SU-DHL-6 (cell line): ENCODE data around the gene CSF1.

Source experiments
- H2AFZ ChIP-seq: fragments of 200-600 bp; sonication (generic); 2 replicates; pipeline ENCODE4 v1.6.1; 2014; ENCODE audit warnings: low read depth, mild to moderate bottlenecking, moderate library complexity, mixed read lengths, antibody characterized with exemption, low read length; ENCODE audit not compliant: severe bottlenecking
- H3F3A ChIP-seq: fragments of 200-600 bp; shearing (Covaris generic); 2 replicates; pipeline ENCODE4 v1.6.0; 2016; ENCODE audit warnings: antibody characterized with exemption, mild to moderate bottlenecking; ENCODE audit not compliant: insufficient read depth
- H3K27ac ChIP-seq: fragments of 200-600 bp; sonication (generic); 2 replicates; pipeline ENCODE4 v1.5.1; 2016; ENCODE audit warnings: low read depth, mild to moderate bottlenecking, low read length, moderate library complexity, mixed read lengths
- H3K27me3 ChIP-seq: fragments of 200-600 bp; sonication (generic), shearing (Covaris generic); 2 replicates; pipeline ENCODE4 v1.6.0; 2014; ENCODE audit warnings: mild to moderate bottlenecking, low read length
- H3K36me3 ChIP-seq: fragments of 200-600 bp; sonication (generic); 2 replicates; pipeline ENCODE4 v1.6.1; 2014; ENCODE audit warnings: mild to moderate bottlenecking, low read length, mixed read lengths
- H3K4me2 ChIP-seq: fragments of 300-600, 200-600 bp; shearing (Covaris generic), sonication (generic); 2 replicates; pipeline ENCODE4 v1.6.0; 2014; ENCODE audit warnings: low read length, low read depth, mild to moderate bottlenecking; ENCODE audit not compliant: poor library complexity, severe bottlenecking
- H3K4me3 ChIP-seq: fragments of 200-600 bp; sonication (generic); 2 replicates; pipeline ENCODE4 v1.5.1; 2014; ENCODE audit warnings: antibody characterized with exemption, low read length, mild to moderate bottlenecking, mixed read lengths; ENCODE audit not compliant: insufficient read depth, poor library complexity, severe bottlenecking
- H3K79me2 ChIP-seq: fragments of 200-600 bp; sonication (generic); 2 replicates; pipeline ENCODE4 v1.6.1; 2014; ENCODE audit warnings: mild to moderate bottlenecking, low read length, moderate library complexity; ENCODE audit not compliant: insufficient read depth
- H3K9ac ChIP-seq: fragments of 200-600 bp; sonication (generic); 2 replicates; pipeline ENCODE4 v1.7.0; 2014; ENCODE audit warnings: mild to moderate bottlenecking, low read length
- H3K9me2 ChIP-seq: fragments of 200-600 bp; sonication (generic); replicated peaks from 2 replicates; pipeline ENCODE4 v1.6.1; 2014; ENCODE audit warnings: low read length; ENCODE audit not compliant: insufficient read depth
- H3K9me3 ChIP-seq: fragments of 200-600 bp; sonication (generic); 2 replicates; pipeline ENCODE4 v1.6.1; 2014; ENCODE audit warnings: low read length, mixed read lengths; ENCODE audit not compliant: insufficient read depth
- H4K20me1 ChIP-seq: fragments of 200-600 bp; sonication (generic); 2 replicates; pipeline ENCODE4 v1.6.1; 2014; ENCODE audit warnings: low read depth, mild to moderate bottlenecking, antibody characterized with exemption, low read length, moderate library complexity, mixed read lengths
- CTCF ChIP-seq: fragments of 200-600 bp; sonication (generic); IDR thresholded peaks from one replicate; pipeline ENCODE4 v1.5.1; 2017; ENCODE audit warnings: antibody characterized with exemption, mild to moderate bottlenecking, low read length, moderate library complexity; ENCODE audit not compliant: insufficient read depth, poor library complexity, severe bottlenecking
- EZH2phosphoT487 ChIP-seq: fragments of 200-600 bp; sonication (generic), shearing (Covaris generic); conservative IDR thresholded peaks from 2 replicates; pipeline ENCODE4 v1.6.1; 2018; ENCODE audit warnings: mild to moderate bottlenecking, antibody characterized with exemption, low read length, moderate library complexity, mixed read lengths

The CSF1 gene

DNA sequence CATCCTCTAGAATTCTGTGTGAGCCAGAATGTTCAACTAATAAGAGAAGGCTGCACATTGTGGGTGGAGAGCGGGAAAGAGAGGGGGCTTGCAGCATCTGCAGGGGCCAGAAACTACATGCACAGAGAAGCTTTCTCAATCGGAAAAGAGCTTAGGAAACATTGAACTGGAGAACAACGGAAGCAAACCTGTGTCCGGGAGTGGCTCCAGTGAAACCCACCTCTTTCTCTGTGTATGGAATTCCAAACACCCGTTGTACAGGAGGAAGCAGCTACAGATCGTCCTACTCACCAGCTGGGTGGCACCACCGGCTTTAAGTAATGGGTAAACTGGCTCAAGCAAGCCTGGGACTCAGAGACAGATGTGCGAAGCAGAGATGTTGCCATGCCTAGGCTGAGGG, 14.0 kb upstream of the CSF1 start:
- no peaks in the 10 kb centered on the region for H3K9me2 ChIP-seq
- no peak overlapping the region for H3K9ac ChIP-seq
- no peaks in the 10 kb centered on the region for H3K79me2 ChIP-seq
- no peak overlapping the region for H2AFZ ChIP-seq
- no peaks in the 10 kb centered on the region for H4K20me1 ChIP-seq
- H3K4me3 ChIP-seq = no peak overlapping the region
- H3K4me2 ChIP-seq = no peak overlapping the region
- H3K27me3 ChIP-seq = no peaks in the 10 kb centered on the region
- H3K27ac ChIP-seq = no peak overlapping the region
- H3K9me3 ChIP-seq = no peaks in the 10 kb centered on the region
- H3K36me3 ChIP-seq = no peaks in the 10 kb centered on the region
- TF ChIP-seq CTCF = no peak
- no peak for TF ChIP-seq EZH2phosphoT487
- no peaks in the 10 kb centered on the region for H3F3A ChIP-seq

DNA sequence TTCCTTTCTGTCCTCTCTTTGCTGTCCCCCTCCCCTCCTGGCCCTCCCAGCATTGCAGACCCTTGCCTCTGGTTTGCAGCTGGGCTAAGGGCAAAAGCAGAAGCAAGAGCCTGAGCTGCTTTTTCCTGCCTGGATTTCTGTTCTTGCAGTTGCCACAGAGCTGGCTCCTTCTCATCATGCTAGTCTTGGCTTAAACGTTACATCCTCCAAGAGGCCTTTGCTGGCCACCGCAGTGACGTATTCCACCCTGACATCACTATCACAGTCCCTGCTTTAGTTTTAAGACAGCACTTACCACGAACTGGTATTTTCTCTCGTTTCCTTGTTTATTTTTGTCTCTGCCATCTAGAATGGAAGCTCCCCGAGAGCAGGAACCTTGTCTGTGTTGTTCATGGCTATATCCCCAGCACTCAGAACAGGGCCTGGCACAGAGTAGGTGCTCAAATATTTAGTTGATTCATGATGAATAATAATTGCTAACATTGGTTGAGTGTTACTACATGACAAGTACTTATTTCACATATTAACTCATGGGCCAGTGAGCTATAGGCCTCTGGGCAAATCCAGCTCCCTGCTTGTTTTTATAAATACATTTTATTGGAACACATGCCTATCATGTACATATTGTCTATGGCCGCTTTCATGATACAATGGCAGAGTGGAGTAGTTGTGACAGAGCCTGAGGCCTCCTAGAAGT, 13.2 kb upstream of the CSF1 start:
- Histone ChIP-seq H3F3A (no peaks in the 10 kb centered on the region), H3K79me2 (no peaks in the 10 kb centered on the region), H3K27ac (no peak overlapping the region), H3K9ac (no peak overlapping the region), H2AFZ (no peak overlapping the region), H3K36me3 (no peaks in the 10 kb centered on the region), H4K20me1 (no peaks in the 10 kb centered on the region), H3K4me3 (no peak overlapping the region), H3K27me3 (no peaks in the 10 kb centered on the region), H3K9me2 (no peaks in the 10 kb centered on the region), H3K4me2 (no peak overlapping the region), H3K9me3 (no peaks in the 10 kb centered on the region)
- TF ChIP-seq EZH2phosphoT487 = no peak
- no peak for TF ChIP-seq CTCF

- no peaks in the 10 kb centered on the region for H3K9me3 ChIP-seq
- no peaks in the 10 kb centered on the region for H3F3A ChIP-seq
Observed at GRCh38 chr1:109898842-109899241, 11.8 kb upstream of the CSF1 start.

More at GRCh38 chr1:109898842-109899241, 11.8 kb upstream of the CSF1 start:
- H3K4me2 ChIP-seq = no peak overlapping the region
- H3K4me3 ChIP-seq = no peak overlapping the region
- no peak overlapping the region for H3K9ac ChIP-seq
- no peak overlapping the region for H2AFZ ChIP-seq
- H3K79me2 ChIP-seq = no peaks in the 10 kb centered on the region
- no peaks in the 10 kb centered on the region for H3K27me3 ChIP-seq
- TF ChIP-seq EZH2phosphoT487 (no peak), CTCF (no peak)
- H3K36me3 ChIP-seq = no peaks in the 10 kb centered on the region
- H3K9me2 ChIP-seq = no peaks in the 10 kb centered on the region
- H3K27ac ChIP-seq = no peak overlapping the region
- no peaks in the 10 kb centered on the region for H4K20me1 ChIP-seq
